ENCODE results near the gene CDKN1A. TPM values are rescaled to one million over a fixed set of nuclear protein-coding genes. Genes with fewer than 3 reads are reported as not detected.

Gene CDKN1A
- total RNA-seq, 1 donor from 2014 or later: 151 TPM

- H3K4me1 ChIP-seq: peaks cover 39% of the 10 kb centered on the region
- intact Hi-C loops (cut with DNase I): no loop called here
- no peak overlapping the region for H3K4me3 ChIP-seq
- ATAC-seq: peak; percentile 55
- peaks cover 57% of the 10 kb centered on the region for H3K36me3 ChIP-seq
- DNase-seq: no peak
- H3K27me3 ChIP-seq: no peaks in the 10 kb centered on the region
- no peak for TF ChIP-seq CTCF (IDR thresholded peaks at IDR 0.05)
- H3K9me3 ChIP-seq: no peaks in the 10 kb centered on the region
- H3K27ac ChIP-seq: no peak overlapping the region
Measured at GRCh38 chr6:36685926-36686667, 7.6 kb downstream of the CDKN1A start.

- no peak for TF ChIP-seq CTCF (IDR thresholded peaks at IDR 0.05)
Measured at GRCh38 chr6:36686668-36687513, 8.4 kb downstream of the CDKN1A start.

GRCh38 chr6:36688063-36688738 lies 9.7 kb downstream of the CDKN1A start:
- H3K27ac ChIP-seq: no peak overlapping the region
- H3K4me1 ChIP-seq: peaks cover 29% of the 10 kb centered on the region
- peaks cover 45% of the 10 kb centered on the region for H3K36me3 ChIP-seq
- no peaks in the 10 kb centered on the region for H3K9me3 ChIP-seq
- H3K27me3 ChIP-seq: no peaks in the 10 kb centered on the region
- DNase-seq (no peak), ATAC-seq (no peak)
- TF ChIP-seq CTCF (IDR thresholded peaks at IDR 0.05): no peak
- intact Hi-C loops (cut with DNase I): no loop called here
- H3K4me3 ChIP-seq: no peak overlapping the region

More at GRCh38 chr6:36686668-36687513, 8.4 kb downstream of the CDKN1A start:
- H3K27me3 ChIP-seq: no peaks in the 10 kb centered on the region
- DNase-seq (peak; percentile 39), ATAC-seq (no peak)
- no peak overlapping the region for H3K4me3 ChIP-seq
- no peaks in the 10 kb centered on the region for H3K9me3 ChIP-seq
- H3K4me1 ChIP-seq: peaks cover 34% of the 10 kb centered on the region
- intact Hi-C loops (cut with DNase I): no loop called here
- H3K36me3 ChIP-seq: peaks cover 57% of the 10 kb centered on the region
- no peak overlapping the region for H3K27ac ChIP-seq

- peaks cover 40% of the 10 kb centered on the region for H3K36me3 ChIP-seq
- peaks cover 24% of the 10 kb centered on the region for H3K4me1 ChIP-seq
- H3K27me3 ChIP-seq: no peaks in the 10 kb centered on the region
- TF ChIP-seq CTCF (IDR thresholded peaks at IDR 0.05): no peak
- no peak overlapping the region for H3K27ac ChIP-seq
- DNase-seq (peak; percentile 12), ATAC-seq (no peak)
- no peaks in the 10 kb centered on the region for H3K9me3 ChIP-seq
- intact Hi-C loops (cut with DNase I): no loop called here
- H3K4me3 ChIP-seq: no peak overlapping the region
Measured at GRCh38 chr6:36688739-36689075, 10.2 kb downstream of the CDKN1A start.

- H3K27ac ChIP-seq: no peak overlapping the region
- TF ChIP-seq CTCF (IDR thresholded peaks at IDR 0.05): no peak
- DNase-seq (no peak), ATAC-seq (no peak)
- peaks cover 8% of the 10 kb centered on the region for H3K4me1 ChIP-seq
- peaks cover 17% of the 10 kb centered on the region for H3K36me3 ChIP-seq
- no peaks in the 10 kb centered on the region for H3K27me3 ChIP-seq
- no peaks in the 10 kb centered on the region for H3K9me3 ChIP-seq
- intact Hi-C loops (cut with DNase I): loop anchor here (5.0 kb wide), 1 partner anchor 66 kb away; no protein-coding TSS in a partner anchor
- H3K4me3 ChIP-seq: no peak overlapping the region
Measured at GRCh38 chr6:36691011-36691410, 12.5 kb downstream of the CDKN1A start.
